K562 (cell line): Measurements from ENCODE around the gene HAPLN1. TPM values are rescaled to one million over a fixed set of nuclear protein-coding genes. Genes with fewer than 3 reads are reported as not detected.

Experiments used
- ATAC-seq: fragments of 200-7000 bp; cut with Tn5 transposase; 3 replicates; pipeline ENCODE4 v1.9.1; 2020; ENCODE audit warnings: moderate library complexity
- BruUV-seq: library from RNA; stranded (reverse); fragments of 400-500 nt; replicated peaks from 2 replicates; lab custom pipeline; 2021; lab: Mats Ljungman, UMichigan
- CTCF ChIA-PET: fragments of 300-600 bp; formaldehyde crosslinking; extraction: SDS; loops from one replicate; lab custom pipeline; 2021; ENCODE audit warnings: low intra/inter-chr PET ratio; lab: Yijun Ruan, JAX
- POLR2A ChIA-PET: fragments of 300-600, 350-650 bp; sonication (Branson Sonifier 250); formaldehyde crosslinking; extraction: SDS; loops from one replicate; lab custom pipeline; 2021; ENCODE audit warnings: antibody characterized with exemption, inconsistent platforms; lab: Yijun Ruan, JAX
- DNase-seq, 4 experiments: peaks; one replicate each; pipeline versions ENCODE4 v3.0.0 to v3.0.0-alpha.2; 2011 to 2018; ENCODE audit warnings: low spot score in 3 of 4, mixed read lengths in 3 of 4; ENCODE audit errors: extremely low read depth in 1 of 4
- FAIRE-seq: peaks from 2 replicates; lab custom pipeline; 2011; peaks lifted over from hg19 to GRCh38; lab: Jason Lieb, UNC
- H2AFZ ChIP-seq: 2 replicates; pipeline ENCODE4 v1.6.0; 2011; ENCODE audit warnings: low read depth, low read length, control low read depth, inconsistent platforms
- H3K27ac ChIP-seq: fragments of 200-600 bp; 3 replicates; pipeline ENCODE4 v1.8.0; 2011; ENCODE audit warnings: low read depth, mild to moderate bottlenecking, control low read depth, inconsistent platforms, low read length, moderate library complexity, mixed read lengths; ENCODE audit errors: extremely low read depth
- H3K27me3 ChIP-seq, 2 experiments: fragments of 300-600 bp in 1 of 2; 2 replicates in 1 of 2; 3 replicates in 1 of 2; pipeline versions ENCODE4 v1.6.0 to v1.8.0; 2011; ENCODE audit warnings: inconsistent platforms in 2 of 2, low read length in 2 of 2, mild to moderate bottlenecking in 1 of 2, mixed read lengths in 1 of 2, moderate library complexity in 1 of 2; ENCODE audit not compliant: control insufficient read depth in 2 of 2, insufficient read depth in 2 of 2
- H3K36me3 ChIP-seq: fragments of 300-600 bp; 3 replicates; pipeline ENCODE4 v1.8.0; 2011; ENCODE audit warnings: mild to moderate bottlenecking, low read length, inconsistent platforms; ENCODE audit not compliant: control insufficient read depth, insufficient read depth
- H3K4me1 ChIP-seq, 2 experiments: fragments of 200-600 bp in 1 of 2; replicated peaks in 1 of 2; 2 replicates in 1 of 2; 3 replicates in 1 of 2; pipeline versions ENCODE4 v1.5.1 to v1.8.0; 2011; ENCODE audit warnings: inconsistent platforms in 2 of 2, low read length in 2 of 2, mild to moderate bottlenecking in 1 of 2, mixed read lengths in 1 of 2, moderate library complexity in 1 of 2; ENCODE audit not compliant: control insufficient read depth in 2 of 2, insufficient read depth in 2 of 2
- H3K4me2 ChIP-seq: 2 replicates; pipeline ENCODE4 v1.6.1; 2011; ENCODE audit warnings: low read length, control low read depth, inconsistent platforms, mixed read lengths; ENCODE audit not compliant: insufficient read depth
- H3K4me3 ChIP-seq: fragments of 200-600 bp; sonication (generic), shearing (Covaris generic); 2 replicates; pipeline ENCODE4 v1.5.1; 2016; ENCODE audit warnings: control low read depth, inconsistent platforms
- H3K79me2 ChIP-seq: fragments of 200-600 bp; 3 replicates; pipeline ENCODE4 v1.8.0; 2011; ENCODE audit warnings: low read length, inconsistent platforms; ENCODE audit not compliant: control insufficient read depth, insufficient read depth
- H3K9ac ChIP-seq, 2 experiments: 2 replicates each; pipeline versions ENCODE4 v1.6.0 to v1.6.1; 2011; ENCODE audit warnings: low read depth in 2 of 2, low read length in 2 of 2, control low read depth in 1 of 2, inconsistent platforms in 1 of 2, mild to moderate bottlenecking in 1 of 2, mixed read lengths in 1 of 2; ENCODE audit not compliant: insufficient read depth in 1 of 2
- H3K9me1 ChIP-seq: one replicate; pipeline ENCODE4 v1.6.0; 2011; ENCODE audit warnings: inconsistent platforms, mild to moderate bottlenecking, low read length, moderate library complexity; ENCODE audit not compliant: control insufficient read depth, insufficient read depth
- H3K9me3 ChIP-seq: replicated peaks from 2 replicates; pipeline ENCODE4 v1.5.1; 2011; ENCODE audit warnings: low read depth, low read length, inconsistent platforms; ENCODE audit not compliant: control insufficient read depth, insufficient read depth
- H4K20me1 ChIP-seq: replicated peaks from 2 replicates; pipeline ENCODE4 v1.6.1; 2011; ENCODE audit warnings: low read length, inconsistent platforms, mixed read lengths; ENCODE audit not compliant: control insufficient read depth, insufficient read depth
- CBFB ChIP-seq: sonication (generic); formaldehyde crosslinking; IDR thresholded peaks from 2 replicates; pipeline ENCODE4 v1.4.0; 2020; ENCODE audit warnings: mild to moderate bottlenecking, missing genetic modification reagents
- E2F4 ChIP-seq: sonication (generic); formaldehyde crosslinking; IDR thresholded peaks from 2 replicates; pipeline ENCODE4 v1.8.0; 2022; ENCODE audit warnings: mild to moderate bottlenecking, low read depth, missing genetic modification reagents
- E2F8 ChIP-seq: fragments of 450-650 bp; IDR thresholded peaks from 2 replicates; pipeline ENCODE4 v1.7.1; 2018; ENCODE audit warnings: mild to moderate bottlenecking, low read depth; ENCODE audit not compliant: partially characterized antibody
- MCM3 ChIP-seq: fragments of 450-650 bp; IDR thresholded peaks from 2 replicates; pipeline ENCODE4 v1.6.1; 2016
- SRF ChIP-seq, 2 experiments: fragments of 250-450, 450-650 bp in 1 of 2; sonication (Bioruptor Pico) in 1 of 2; sonication (generic) in 1 of 2; formaldehyde crosslinking; IDR thresholded peaks; 2 replicates each; pipeline versions ENCODE4 v1.5.0 to v1.5.1; 2020 to 2022; ENCODE audit warnings: mild to moderate bottlenecking in 1 of 2, missing genetic modification reagents in 1 of 2
- ZKSCAN1 ChIP-seq: fragments of 150-350 bp; IDR thresholded peaks from 2 replicates; pipeline ENCODE4 v1.6.1; 2016; ENCODE audit warnings: low read depth, low read length
- ZNF77 ChIP-seq: fragments of 250-450 bp; sonication (Bioruptor Pico); IDR thresholded peaks from 2 replicates; pipeline ENCODE4 v1.5.0; 2020
- WGBS: fragments of 100-300 bp; shearing (Covaris generic); methylation state at CpG from one replicate; pipeline ENCODE4 v1.1.6; 2016; ENCODE audit warnings: low coverage, mixed read lengths; ENCODE audit not compliant: insufficient coverage; ENCODE audit errors: missing lambda C conversion rate; 5-methylcytosine and 5-hydroxymethylcytosine counted together
- in situ Hi-C: fragments of 300-500 bp; cut with MboI; formaldehyde crosslinking; loops from 4 replicates; pipeline ENCODE4 v1.15.0; 2018; ENCODE audit warnings: inconsistent platforms, mixed read lengths
- intact Hi-C: fragments of 100-400 bp; cut with micrococcal nuclease; formaldehyde crosslinking; loops from 2 replicates; pipeline ENCODE4 v1.14.2; 2022
- polyA plus RNA-seq, 8 experiments: library from polyadenylated mRNA; depleted of rRNA in 4 of 8; stranded (reverse) in 5 of 8; unstranded in 3 of 8; fragments of >200 nt; fragmentation: Nextera tagmentation in 2 of 8; fragmentation: Illumina TruSeq in 1 of 8; extraction: Ambion mirVana in 2 of 8; extraction: Trizol in 1 of 8; gene quantifications; 2 replicates each; pipeline versions ENCODE4 v1.2.1 to v1.2.3, GENCODE V29; 2011 to 2014; ENCODE audit warnings: inconsistent platforms in 1 of 8, missing spikeins in 1 of 8
- total RNA-seq, 7 experiments: library from RNA; depleted of rRNA in 6 of 7; stranded (reverse); fragments of >200 nt in 6 of 7; fragmentation: Illumina TruSeq in 2 of 7; extraction: Trizol in 2 of 7; gene quantifications; 2 replicates each; pipeline versions ENCODE4 v1.2.1 to v1.2.3, GENCODE V29; 2011 to 2021; ENCODE audit warnings: low replicate concordance in 1 of 7

HAPLN1 gene
- total and polyA plus RNA-seq, 9 of the 15 experiments (the other 6 are each of a cell fraction or from before 2014, with no cell fraction given): not detected

- no peak for TF ChIP-seq E2F4
- TF ChIP-seq ZKSCAN1: no peak
- TF ChIP-seq MCM3: no peak
- TF ChIP-seq E2F8: no peak
- TF ChIP-seq CBFB: no peak
- TF ChIP-seq ZNF77: no peak
These were observed 21.4 kb upstream of the HAPLN1 start (continued) for GRCh38 chr5:83742089-83742488.

- FAIRE-seq (no peak), DNase-seq (no peak), ATAC-seq (no peak)
- Histone ChIP-seq H3K4me2 (no peak overlapping the region), H3K9me3 (no peaks in the 10 kb centered on the region), H3K4me1 (no peaks in the 10 kb centered on the region), H3K27ac (no peak overlapping the region), H3K9ac (no peak overlapping the region), H3K4me3 (no peak overlapping the region), H3K27me3 (no peaks in the 10 kb centered on the region), H3K79me2 (no peaks in the 10 kb centered on the region), H2AFZ (no peak overlapping the region), H3K36me3 (no peaks in the 10 kb centered on the region), H4K20me1 (no peaks in the 10 kb centered on the region), H3K9me1 (no peaks in the 10 kb centered on the region)
- ChIA-PET CTCF (no interaction called here), POLR2A (no interaction called here)
- 0% methylated on average over 3 of the region's 3 CpGs for WGBS
- in situ Hi-C loops: no loop called here
- intact Hi-C loops: no loop called here
- TF ChIP-seq SRF (CRISPR knock-in tag; IDR thresholded peaks at IDR 0.05): no peak
- BruUV-seq: no TSS peak
These were observed 20.9 kb upstream of the HAPLN1 start for GRCh38 chr5:83741571-83741970.
